ENCODE results near the gene CDH24.

DNA sequence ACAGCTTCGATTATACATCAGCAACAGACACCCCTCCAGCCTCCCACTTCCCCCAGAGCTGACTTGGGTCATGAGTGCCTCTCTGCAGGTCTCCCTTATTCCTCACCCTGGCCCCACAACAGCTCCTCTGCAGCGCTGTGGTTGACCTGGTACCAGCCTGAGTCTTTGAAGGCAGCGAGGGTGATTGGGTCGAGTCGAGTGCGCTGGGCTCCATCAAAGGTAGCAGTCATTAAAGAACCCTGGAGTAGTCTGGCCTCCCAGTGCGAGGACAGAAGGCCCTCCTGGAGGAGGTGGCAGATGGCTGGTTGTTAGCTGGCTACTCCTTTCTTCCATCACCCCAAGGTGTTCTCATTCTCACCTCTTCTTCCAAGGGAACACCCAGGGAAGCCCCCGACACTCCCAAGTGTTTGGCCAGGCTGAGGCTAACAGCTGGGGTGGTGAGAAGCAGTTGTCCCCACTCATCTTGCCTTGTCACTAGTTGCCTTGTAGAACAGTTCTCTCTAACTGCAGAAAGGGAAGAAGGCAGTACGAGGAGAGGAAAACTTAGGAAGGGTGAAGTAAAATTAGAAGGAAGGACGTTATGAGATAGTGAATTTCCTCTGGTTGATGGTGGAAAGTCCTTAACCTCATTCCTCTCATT is 44.8 kb upstream of the CDH24 start:
- TF ChIP-seq POLR2A (IDR thresholded peaks at IDR 0.05): no peak
- TF ChIP-seq, protein P1, sequence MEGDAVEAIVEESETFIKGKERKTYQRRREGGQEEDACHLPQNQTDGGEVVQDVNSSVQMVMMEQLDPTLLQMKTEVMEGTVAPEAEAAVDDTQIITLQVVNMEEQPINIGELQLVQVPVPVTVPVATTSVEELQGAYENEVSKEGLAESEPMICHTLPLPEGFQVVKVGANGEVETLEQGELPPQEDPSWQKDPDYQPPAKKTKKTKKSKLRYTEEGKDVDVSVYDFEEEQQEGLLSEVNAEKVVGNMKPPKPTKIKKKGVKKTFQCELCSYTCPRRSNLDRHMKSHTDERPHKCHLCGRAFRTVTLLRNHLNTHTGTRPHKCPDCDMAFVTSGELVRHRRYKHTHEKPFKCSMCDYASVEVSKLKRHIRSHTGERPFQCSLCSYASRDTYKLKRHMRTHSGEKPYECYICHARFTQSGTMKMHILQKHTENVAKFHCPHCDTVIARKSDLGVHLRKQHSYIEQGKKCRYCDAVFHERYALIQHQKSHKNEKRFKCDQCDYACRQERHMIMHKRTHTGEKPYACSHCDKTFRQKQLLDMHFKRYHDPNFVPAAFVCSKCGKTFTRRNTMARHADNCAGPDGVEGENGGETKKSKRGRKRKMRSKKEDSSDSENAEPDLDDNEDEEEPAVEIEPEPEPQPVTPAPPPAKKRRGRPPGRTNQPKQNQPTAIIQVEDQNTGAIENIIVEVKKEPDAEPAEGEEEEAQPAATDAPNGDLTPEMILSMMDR (IDR thresholded peaks at IDR 0.05): no peak

Data from right lobe of liver (tissue), 4 donors.